Testis (tissue), 3 donors: Measurements from ENCODE around the gene CDH23. TPM values are rescaled to one million over a fixed set of nuclear protein-coding genes. Genes with fewer than 3 reads are reported as not detected.

Source experiments
- DNase-seq: peaks from one replicate; pipeline ENCODE4 v3.0.0-alpha.2; 2019
- H3K27ac ChIP-seq, 2 donors: fragments of 200-600 bp; sonication (generic); one replicate each; pipeline ENCODE4 v1.5.1; 2019
- H3K27me3 ChIP-seq: fragments of 200-600 bp; sonication (generic); one replicate; pipeline ENCODE4 v1.5.1; 2019
- H3K36me3 ChIP-seq: fragments of 200-600 bp; sonication (generic); one replicate; pipeline ENCODE4 v1.5.1; 2017; ENCODE audit warnings: low read depth; ENCODE audit errors: missing control alignments
- H3K4me1 ChIP-seq: fragments of 200-600 bp; sonication (generic); one replicate; pipeline ENCODE4 v1.5.1; 2019
- H3K4me3 ChIP-seq, 2 donors: fragments of 200-600 bp; sonication (generic); one replicate each; pipeline ENCODE4 v1.5.1; 2017 to 2019
- H3K9me3 ChIP-seq: fragments of 200-600 bp; sonication (generic); one replicate; pipeline ENCODE4 v1.5.1; 2017
- POLR2A ChIP-seq: fragments of 450-650 bp; IDR thresholded peaks from one replicate; pipeline ENCODE4 v1.6.1; 2017; ENCODE audit warnings: antibody characterized with exemption, mild to moderate bottlenecking, moderate library complexity
- WGBS, 2 donors: methylation state at CpG; one replicate each; pipeline ENCODE4 v1.1.5; 2018; 5-methylcytosine and 5-hydroxymethylcytosine counted together
- intact Hi-C: fragments of 100-400 bp; cut with DNase I; formaldehyde crosslinking; loops from one replicate; pipeline ENCODE4 v1.15.1; 2023; ENCODE audit warnings: low total_unique reads
- polyA plus RNA-seq: library from polyadenylated mRNA; stranded (reverse); fragments of 350-450 nt; fragmentation: Illumina TruSeq; extraction: RNeasy Lipid Tissue Mini Kit (QIAGEN cat#74804); gene quantifications from one replicate; pipeline ENCODE4 v1.2.3, GENCODE V29; 2014; ENCODE audit warnings: low read depth, low replicate concordance; ENCODE audit not compliant: insufficient read depth
- total RNA-seq, 2 donors: library from RNA; depleted of rRNA; stranded (reverse); fragments of >200 nt; gene quantifications; one replicate each; pipeline ENCODE4 v1.2.3, GENCODE V29; 2016
- TF ChIP-seq, protein P1 (sequence below), 3 experiments: fragments of 450-650 bp in 2 of 3; fragments of 200-600 bp in 1 of 3; sonication (generic) in 1 of 3; IDR thresholded peaks; one replicate each; pipeline ENCODE4 v1.5.1; 2016 to 2019; ENCODE audit warnings: antibody characterized with exemption in 3 of 3, mild to moderate bottlenecking in 2 of 3, moderate library complexity in 1 of 3

CDH23 gene
- total and polyA plus RNA-seq, 3 donors from 2014 or later, result 29.8 to 125 (median 81.7) TPM

- Histone ChIP-seq H3K36me3 (no peaks in the 10 kb centered on the region), H3K4me1 (peaks cover 2% of the 10 kb centered on the region), H3K9me3 (no peaks in the 10 kb centered on the region), H3K27ac (no peak overlapping the region), H3K4me3 (no peak overlapping the region), H3K27me3 (no peaks in the 10 kb centered on the region)
- WGBS, 2 donors, result 84 to 93% methylated on average over 6 of the region's 6 CpGs
- no peak for TF ChIP-seq POLR2A
- TF ChIP-seq, protein P1, sequence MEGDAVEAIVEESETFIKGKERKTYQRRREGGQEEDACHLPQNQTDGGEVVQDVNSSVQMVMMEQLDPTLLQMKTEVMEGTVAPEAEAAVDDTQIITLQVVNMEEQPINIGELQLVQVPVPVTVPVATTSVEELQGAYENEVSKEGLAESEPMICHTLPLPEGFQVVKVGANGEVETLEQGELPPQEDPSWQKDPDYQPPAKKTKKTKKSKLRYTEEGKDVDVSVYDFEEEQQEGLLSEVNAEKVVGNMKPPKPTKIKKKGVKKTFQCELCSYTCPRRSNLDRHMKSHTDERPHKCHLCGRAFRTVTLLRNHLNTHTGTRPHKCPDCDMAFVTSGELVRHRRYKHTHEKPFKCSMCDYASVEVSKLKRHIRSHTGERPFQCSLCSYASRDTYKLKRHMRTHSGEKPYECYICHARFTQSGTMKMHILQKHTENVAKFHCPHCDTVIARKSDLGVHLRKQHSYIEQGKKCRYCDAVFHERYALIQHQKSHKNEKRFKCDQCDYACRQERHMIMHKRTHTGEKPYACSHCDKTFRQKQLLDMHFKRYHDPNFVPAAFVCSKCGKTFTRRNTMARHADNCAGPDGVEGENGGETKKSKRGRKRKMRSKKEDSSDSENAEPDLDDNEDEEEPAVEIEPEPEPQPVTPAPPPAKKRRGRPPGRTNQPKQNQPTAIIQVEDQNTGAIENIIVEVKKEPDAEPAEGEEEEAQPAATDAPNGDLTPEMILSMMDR (IDR thresholded peaks at IDR 0.05), result no peak
- intact Hi-C loops, result no loop called here
- DNase-seq, result no peak
Measured at GRCh38 chr10:71482620-71483019, 85.9 kb downstream of the CDH23 start.

GRCh38 chr10:71483135-71483534, 86.4 kb downstream of the CDH23 start:
- WGBS, 2 donors, result 79 to 96% methylated on average over 4 of the region's 4 CpGs
- intact Hi-C loops, result no loop called here
- TF ChIP-seq, protein P1 (IDR thresholded peaks at IDR 0.05), result no peak
- TF ChIP-seq POLR2A, result no peak
- H3K27ac ChIP-seq, result no peak overlapping the region
- no peak for DNase-seq
- no peaks in the 10 kb centered on the region for H3K9me3 ChIP-seq
- no peaks in the 10 kb centered on the region for H3K36me3 ChIP-seq
- no peak overlapping the region for H3K4me3 ChIP-seq
- H3K4me1 ChIP-seq, result no peaks in the 10 kb centered on the region
- H3K27me3 ChIP-seq, result no peaks in the 10 kb centered on the region

DNA sequence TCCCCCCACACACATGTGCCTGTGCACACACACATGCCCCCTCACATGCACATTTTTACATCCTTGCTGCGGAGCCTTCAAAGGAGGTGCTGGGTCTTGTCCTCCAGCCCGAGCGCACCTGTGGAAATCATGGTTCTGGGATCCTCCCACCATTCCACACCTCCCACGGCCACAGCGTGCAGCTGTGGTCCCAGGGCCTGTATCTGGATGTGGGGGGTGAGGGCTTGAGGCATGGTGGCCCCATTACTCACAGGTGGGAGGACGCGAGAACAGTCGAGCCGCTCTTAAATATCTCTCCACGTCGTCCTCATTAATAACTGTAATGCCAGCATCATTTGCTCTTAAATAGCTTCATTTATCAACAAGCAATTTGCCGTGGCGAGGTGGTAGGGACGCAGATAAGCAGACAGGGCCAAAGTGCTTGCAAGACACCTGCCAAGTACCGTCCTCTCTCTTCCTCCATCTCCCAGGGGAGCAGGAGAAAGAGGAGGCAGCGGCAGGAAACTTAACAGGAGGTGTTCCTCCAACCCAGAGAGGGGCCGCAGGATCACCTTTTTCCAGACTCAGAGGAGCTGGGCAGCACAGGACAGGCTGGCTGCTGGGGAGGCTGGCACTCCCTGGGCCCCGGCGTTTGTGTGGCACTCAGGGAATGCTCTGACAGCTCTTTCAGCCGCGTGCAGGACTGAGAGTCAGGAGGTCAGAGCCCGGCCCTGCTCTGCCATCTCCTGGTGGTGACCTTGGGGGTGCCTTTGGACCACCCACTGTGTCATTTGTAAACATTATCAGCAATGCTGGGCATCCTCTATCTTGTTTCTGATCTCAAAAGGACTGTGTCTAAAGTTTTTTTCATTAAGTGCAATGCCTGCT, 87.4 kb downstream of the CDH23 start:
- no peak overlapping the region for H3K27ac ChIP-seq
- no peaks in the 10 kb centered on the region for H3K27me3 ChIP-seq
- H3K4me3 ChIP-seq, result no peak overlapping the region
- peak; percentile 70 for DNase-seq
- H3K4me1 ChIP-seq, result no peaks in the 10 kb centered on the region
- H3K9me3 ChIP-seq, result no peaks in the 10 kb centered on the region
- intact Hi-C loops, result no loop called here
- no peaks in the 10 kb centered on the region for H3K36me3 ChIP-seq
- no peak for TF ChIP-seq POLR2A
- TF ChIP-seq, protein P1 (IDR thresholded peaks at IDR 0.05), result peak in 1 of 3 experiments; percentile 26
- 56 to 84% methylated on average over 22 of the region's 22 CpGs for WGBS, 2 donors

DNA sequence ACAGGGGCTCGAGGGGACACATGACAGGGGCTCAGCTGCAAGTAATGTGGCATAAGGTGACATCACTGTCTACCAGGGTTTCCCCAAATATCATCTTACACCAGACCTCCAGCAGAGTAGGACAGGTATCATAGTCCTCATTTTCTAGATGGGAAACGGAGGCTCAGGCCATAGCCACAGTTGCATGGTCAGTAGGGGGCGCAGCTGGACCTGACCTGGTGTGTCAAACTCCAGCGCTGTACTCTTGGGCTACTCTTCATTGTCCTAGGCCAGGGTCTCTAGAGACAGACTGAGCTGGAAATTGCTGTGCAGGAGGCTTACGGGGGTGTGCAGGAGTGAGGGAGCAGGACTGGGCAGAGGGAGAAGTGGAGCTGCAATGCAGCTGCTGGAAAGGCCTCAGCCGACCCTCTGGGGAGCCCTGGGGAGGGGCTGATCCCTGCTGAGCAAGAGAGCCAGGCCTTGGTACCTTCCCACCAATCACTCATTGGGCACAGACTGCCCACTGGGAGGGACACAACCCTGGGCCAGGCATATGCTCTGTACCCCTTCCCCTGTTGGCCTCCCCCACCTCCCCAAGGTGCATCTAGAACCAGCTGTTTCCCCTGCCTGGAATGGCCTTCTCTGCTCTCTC, 89.9 kb downstream of the CDH23 start:
- no peaks in the 10 kb centered on the region for H3K27me3 ChIP-seq
- H3K4me3 ChIP-seq, result no peak overlapping the region
- DNase-seq, result peak; percentile 67
- no peaks in the 10 kb centered on the region for H3K9me3 ChIP-seq
- no peaks in the 10 kb centered on the region for H3K36me3 ChIP-seq
- no peaks in the 10 kb centered on the region for H3K4me1 ChIP-seq
- TF ChIP-seq, protein P1 (IDR thresholded peaks at IDR 0.05), result peak in 2 of 3 experiments; percentile 28 to 44
- TF ChIP-seq POLR2A, result no peak
- H3K27ac ChIP-seq, result no peak overlapping the region
- intact Hi-C loops, result no loop called here
- 75 to 83% methylated on average over 3 to 6 of the region's 6 CpGs for WGBS, 2 donors
